HUES48 (cell line): ENCODE measurements around the gene LINGO4.
"Not testable (repeated sequence)": the region's sequence is repeated elsewhere in the genome, so short reads cannot be mapped to it uniquely, and the experiment has no call there.

Source experiments
- H3K27ac ChIP-seq: one replicate; pipeline ENCODE4 v1.7.0; 2013; ENCODE audit warnings: low read depth, low read length, inconsistent platforms
- H3K27me3 ChIP-seq: 2 replicates; pipeline ENCODE4 v1.6.1; 2013; ENCODE audit warnings: mild to moderate bottlenecking, low read length; ENCODE audit not compliant: control insufficient read depth, insufficient read depth
- H3K36me3 ChIP-seq: 2 replicates; pipeline ENCODE4 v1.6.1; 2013; ENCODE audit warnings: low read length; ENCODE audit not compliant: control insufficient read depth, insufficient read depth
- H3K4me1 ChIP-seq: 2 replicates; pipeline ENCODE4 v1.6.1; 2013; ENCODE audit warnings: mild to moderate bottlenecking, low read length; ENCODE audit not compliant: control insufficient read depth, insufficient read depth
- H3K4me3 ChIP-seq: 2 replicates; pipeline ENCODE4 v1.5.1; 2013; ENCODE audit warnings: mild to moderate bottlenecking, low read depth, low read length
- H3K9ac ChIP-seq: 2 replicates; pipeline ENCODE4 v1.6.1; 2013; ENCODE audit warnings: mild to moderate bottlenecking, low read depth, low read length, moderate library complexity
- H3K9me3 ChIP-seq: 2 replicates; pipeline ENCODE4 v1.6.1; 2013; ENCODE audit warnings: low read length; ENCODE audit not compliant: control insufficient read depth, insufficient read depth

LINGO4 gene

GRCh38 chr1:151780736-151781135, 24.5 kb downstream of the LINGO4 start:
- not testable (repeated sequence) for H3K4me3 ChIP-seq, H3K9me3 ChIP-seq
- peaks cover 32% of the 10 kb centered on the region for H3K36me3 ChIP-seq

GRCh38 chr1:151779852-151780251, 25.4 kb downstream of the LINGO4 start:
- Histone ChIP-seq H3K4me1 (no peaks in the 10 kb centered on the region), H3K4me3 (no peak overlapping the region), H3K36me3 (peaks cover 41% of the 10 kb centered on the region), H3K9me3 (no peaks in the 10 kb centered on the region), H3K27ac (no peak overlapping the region), H3K27me3 (no peaks in the 10 kb centered on the region), H3K9ac (no peak overlapping the region)

More at GRCh38 chr1:151780736-151781135, 24.5 kb downstream of the LINGO4 start:
- not testable (repeated sequence) for H3K27ac ChIP-seq, H3K4me1 ChIP-seq, H3K27me3 ChIP-seq, H3K9ac ChIP-seq

- H3K27ac ChIP-seq = no peak overlapping the region
- no peak overlapping the region for H3K9ac ChIP-seq
- no peak overlapping the region for H3K4me3 ChIP-seq
- no peaks in the 10 kb centered on the region for H3K27me3 ChIP-seq
- no peaks in the 10 kb centered on the region for H3K4me1 ChIP-seq
- H3K9me3 ChIP-seq = no peaks in the 10 kb centered on the region
- H3K36me3 ChIP-seq = peaks cover 55% of the 10 kb centered on the region
Observed at GRCh38 chr1:151777317-151777716, 27.9 kb downstream of the LINGO4 start.

- Histone ChIP-seq H3K4me3 (no peak overlapping the region), H3K9ac (no peak overlapping the region), H3K27ac (no peak overlapping the region), H3K36me3 (peaks cover 55% of the 10 kb centered on the region), H3K27me3 (no peaks in the 10 kb centered on the region), H3K4me1 (no peaks in the 10 kb centered on the region), H3K9me3 (no peaks in the 10 kb centered on the region)
Observed at GRCh38 chr1:151776665-151777062, 28.6 kb downstream of the LINGO4 start.

GRCh38 chr1:151775894-151776664, 29.1 kb downstream of the LINGO4 start:
- no peaks in the 10 kb centered on the region for H3K9me3 ChIP-seq
- H3K36me3 ChIP-seq = peaks cover 55% of the 10 kb centered on the region
- H3K4me3 ChIP-seq = no peak overlapping the region
- H3K9ac ChIP-seq = no peak overlapping the region
- no peaks in the 10 kb centered on the region for H3K27me3 ChIP-seq
- no peak overlapping the region for H3K27ac ChIP-seq
- no peaks in the 10 kb centered on the region for H3K4me1 ChIP-seq

GRCh38 chr1:151774256-151774922, 30.8 kb downstream of the LINGO4 start:
- H3K9ac ChIP-seq = no peak overlapping the region
- H3K27ac ChIP-seq = no peak overlapping the region
- H3K27me3 ChIP-seq = no peaks in the 10 kb centered on the region
- H3K9me3 ChIP-seq = peaks cover 6% of the 10 kb centered on the region; the same call in 1 of the 2 replicates
- no peaks in the 10 kb centered on the region for H3K4me1 ChIP-seq
- H3K36me3 ChIP-seq = peaks cover 49% of the 10 kb centered on the region
- H3K4me3 ChIP-seq = no peak overlapping the region

GRCh38 chr1:151773702-151774101, 31.5 kb downstream of the LINGO4 start:
- Histone ChIP-seq H3K9ac (no peak overlapping the region), H3K27me3 (no peaks in the 10 kb centered on the region), H3K36me3 (peaks cover 42% of the 10 kb centered on the region), H3K27ac (no peak overlapping the region), H3K9me3 (peaks cover 6% of the 10 kb centered on the region; the same call in 1 of the 2 replicates), H3K4me1 (no peaks in the 10 kb centered on the region), H3K4me3 (no peak overlapping the region)

- not testable (repeated sequence) for H3K4me1 ChIP-seq, H3K9me3 ChIP-seq, H3K27ac ChIP-seq, H3K4me3 ChIP-seq, H3K27me3 ChIP-seq, H3K36me3 ChIP-seq, H3K9ac ChIP-seq
Observed at GRCh38 chr1:151769270-151769669, 35.9 kb downstream of the LINGO4 start.

- H3K4me1 ChIP-seq, H3K27me3 ChIP-seq, H3K9me3 ChIP-seq, H3K27ac ChIP-seq, H3K36me3 ChIP-seq, H3K9ac ChIP-seq, H3K4me3 ChIP-seq: not testable (repeated sequence)
Observed at GRCh38 chr1:151768351-151769066, 36.7 kb downstream of the LINGO4 start.

GRCh38 chr1:151763990-151764389, 41.2 kb downstream of the LINGO4 start:
- Histone ChIP-seq H3K9ac (peak overlapping the region; percentile 91; the same call in 1 of the 2 replicates), H3K27me3 (no peaks in the 10 kb centered on the region), H3K4me3 (peak overlapping the region; percentile 95), H3K27ac (no peak overlapping the region), H3K4me1 (0 out of 2 replicates have a peak, but pooled peaks cover 4% of the 10 kb centered on the region), H3K36me3 (peaks cover 31% of the 10 kb centered on the region), H3K9me3 (no peaks in the 10 kb centered on the region)
